ENCODE data around the gene PPP3CA.
A peak's percentile ranks its signal among the peaks of the same experiment; 100 is the strongest.
"Not testable (repeated sequence)": the region's sequence is repeated elsewhere in the genome, so short reads cannot be mapped to it uniquely, and the experiment has no call there.

Gene PPP3CA

GRCh38 chr4:101126059-101126458 is 221.3 kb downstream of the PPP3CA start:
- no peak for FAIRE-seq
- DNase-seq (ENCODE audit: extremely low spot score, insufficient read length, low read depth) = no peak

- FAIRE-seq (no peak), DNase-seq (ENCODE audit: extremely low spot score, insufficient read length, low read depth) (no peak)
Observed at GRCh38 chr4:101125045-101125942, 222.0 kb downstream of the PPP3CA start.

DNA sequence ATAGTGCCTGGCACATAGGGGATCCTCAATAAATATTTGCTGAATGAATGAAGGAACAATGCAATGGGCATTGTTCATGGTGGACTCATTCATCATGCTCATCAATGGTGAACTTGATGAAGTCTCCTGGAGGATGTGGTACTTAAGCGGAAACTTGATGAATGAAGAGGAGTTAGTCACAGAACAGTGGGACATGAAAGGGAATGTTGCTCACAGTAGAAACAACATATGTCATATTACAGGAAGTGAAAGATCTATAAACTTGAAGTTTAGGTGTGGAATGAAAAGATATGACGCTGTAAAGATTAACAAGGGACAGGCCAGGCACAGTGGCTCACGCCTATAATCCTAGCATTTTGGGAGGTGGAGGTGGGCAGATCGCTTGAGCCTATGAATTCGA is 224.1 kb downstream of the PPP3CA start:
- DNase-seq (ENCODE audit: extremely low spot score, insufficient read length, low read depth) (no peak), FAIRE-seq (no peak)

- FAIRE-seq = peak; percentile 45
- DNase-seq (ENCODE audit: extremely low spot score, insufficient read length, low read depth) = no peak
Observed at GRCh38 chr4:101122019-101122418, 225.3 kb downstream of the PPP3CA start.

- FAIRE-seq (no peak), DNase-seq (ENCODE audit: extremely low spot score, insufficient read length, low read depth) (no peak)
Observed at GRCh38 chr4:101119141-101119540, 228.2 kb downstream of the PPP3CA start.

- FAIRE-seq (no peak), DNase-seq (ENCODE audit: extremely low spot score, insufficient read length, low read depth) (no peak)
Observed at GRCh38 chr4:101118617-101119016, 228.7 kb downstream of the PPP3CA start.

DNA sequence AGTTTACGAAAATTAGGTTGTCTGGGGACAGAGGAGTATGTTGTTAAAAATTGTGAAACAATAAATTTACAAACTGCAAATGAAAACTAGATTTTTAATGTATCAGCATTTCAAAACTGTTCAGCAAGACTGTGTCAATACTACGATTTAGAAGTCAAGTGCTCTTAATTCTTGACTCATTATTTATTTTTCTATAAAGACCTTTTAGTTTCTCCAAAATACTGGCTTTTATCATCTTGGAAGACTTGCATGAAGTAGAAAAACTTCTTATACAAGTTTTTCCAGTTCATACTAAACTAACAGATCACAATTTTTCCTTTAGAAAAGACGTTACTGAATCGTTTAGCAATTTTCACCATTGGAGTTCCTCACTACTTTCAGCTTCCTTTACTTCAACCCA is 231.4 kb downstream of the PPP3CA start:
- DNase-seq (ENCODE audit: extremely low spot score, insufficient read length, low read depth) (no peak), FAIRE-seq (no peak)

GRCh38 chr4:101114936-101115372 is 232.4 kb downstream of the PPP3CA start:
- no peak for FAIRE-seq
- DNase-seq (ENCODE audit: extremely low spot score, insufficient read length, low read depth) = no peak

GRCh38 chr4:101104312-101105052 is 242.8 kb downstream of the PPP3CA start:
- peak; percentile 47 for FAIRE-seq

DNA sequence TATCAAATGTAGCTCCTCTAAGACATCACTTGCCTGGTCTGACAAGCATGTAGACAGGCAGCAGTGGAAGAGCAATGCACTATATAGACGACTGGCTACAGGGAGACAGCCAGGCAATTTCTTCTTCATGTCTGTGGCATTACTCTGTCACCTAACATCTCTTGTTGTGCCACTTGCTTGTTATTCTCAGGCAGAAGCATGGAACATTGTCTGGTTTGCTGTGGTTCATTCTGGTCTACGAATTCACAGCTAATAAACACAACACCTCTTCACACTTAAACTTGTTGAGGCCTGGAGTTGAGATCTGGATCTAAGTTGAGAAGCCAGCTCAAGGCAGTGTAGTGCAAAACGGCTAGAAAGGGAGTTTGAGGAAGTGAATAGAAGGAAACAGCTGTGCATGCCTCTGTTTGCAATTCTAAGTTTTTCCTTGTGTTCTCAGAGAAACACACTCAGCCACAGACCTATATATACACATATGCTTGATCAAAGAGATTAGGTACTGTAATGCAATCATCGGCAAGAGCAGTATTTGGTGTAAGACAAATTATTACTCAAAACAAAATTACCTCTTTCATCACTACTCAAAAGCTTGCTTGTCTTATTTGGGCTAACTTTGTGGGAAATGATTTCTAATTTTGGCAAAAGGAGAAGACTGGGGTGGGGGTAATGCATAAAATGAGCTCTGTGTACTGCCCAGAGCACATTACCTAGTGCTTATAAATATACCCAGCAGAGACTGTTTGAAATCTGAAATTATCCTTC is 243.8 kb downstream of the PPP3CA start:
- FAIRE-seq = peak; percentile 84
- DNase-seq (ENCODE audit: extremely low spot score, insufficient read length, low read depth) = peak; percentile 3

More at GRCh38 chr4:101104312-101105052, 242.8 kb downstream of the PPP3CA start:
- DNase-seq (ENCODE audit: extremely low spot score, insufficient read length, low read depth) = no peak

GRCh38 chr4:101102114-101102742 is 245.1 kb downstream of the PPP3CA start:
- DNase-seq (ENCODE audit: extremely low spot score, insufficient read length, low read depth) (no peak), FAIRE-seq (no peak)

DNA sequence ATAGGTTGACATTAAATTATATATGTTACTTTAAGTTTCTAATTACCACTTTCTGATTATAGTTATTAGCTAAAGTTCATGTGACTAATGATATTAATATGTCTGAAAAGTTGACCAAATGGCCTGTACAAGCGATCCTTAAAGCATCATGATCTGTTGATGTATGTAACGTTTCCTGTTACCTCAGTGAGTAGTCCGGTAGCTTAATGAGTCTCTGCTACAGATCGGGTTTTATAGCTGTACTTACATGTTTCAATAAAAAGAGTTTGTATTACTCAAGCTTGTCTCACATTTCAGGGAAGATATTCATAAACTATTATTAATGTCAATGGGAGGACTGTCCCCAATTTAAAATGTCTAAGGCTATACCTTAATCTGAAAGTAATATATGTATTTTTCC is 246.3 kb downstream of the PPP3CA start:
- DNase-seq (ENCODE audit: extremely low spot score, insufficient read length, low read depth) (no peak), FAIRE-seq (peak; percentile 18)

- DNase-seq (ENCODE audit: extremely low spot score, insufficient read length, low read depth) (no peak), FAIRE-seq (no peak)
Observed at GRCh38 chr4:101098666-101099400, 248.5 kb downstream of the PPP3CA start.

GRCh38 chr4:101092609-101093008 is 254.7 kb downstream of the PPP3CA start:
- DNase-seq (ENCODE audit: extremely low spot score, insufficient read length, low read depth); FAIRE-seq: not testable (repeated sequence)

DNA sequence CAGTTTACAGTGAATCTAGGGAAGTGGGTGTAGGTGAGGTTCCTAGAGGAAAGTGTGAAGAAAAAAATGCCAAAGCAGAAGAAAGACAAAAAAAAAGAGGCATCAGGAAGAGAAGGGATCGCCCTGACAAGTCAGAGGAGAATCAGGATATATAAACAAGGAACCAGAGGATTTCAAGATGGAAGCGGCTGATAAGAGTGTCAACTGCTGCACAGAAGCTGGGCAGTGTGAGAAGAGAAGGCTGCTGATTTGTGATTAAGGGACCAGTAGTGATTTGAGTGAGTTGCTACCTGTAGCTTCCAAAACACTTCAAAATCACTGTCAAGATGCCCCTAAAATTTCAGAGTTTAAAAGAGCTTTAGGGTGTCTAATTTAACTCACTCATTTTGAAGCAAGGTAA is 258.2 kb downstream of the PPP3CA start:
- DNase-seq (ENCODE audit: extremely low spot score, insufficient read length, low read depth) (no peak), FAIRE-seq (no peak)

DNA sequence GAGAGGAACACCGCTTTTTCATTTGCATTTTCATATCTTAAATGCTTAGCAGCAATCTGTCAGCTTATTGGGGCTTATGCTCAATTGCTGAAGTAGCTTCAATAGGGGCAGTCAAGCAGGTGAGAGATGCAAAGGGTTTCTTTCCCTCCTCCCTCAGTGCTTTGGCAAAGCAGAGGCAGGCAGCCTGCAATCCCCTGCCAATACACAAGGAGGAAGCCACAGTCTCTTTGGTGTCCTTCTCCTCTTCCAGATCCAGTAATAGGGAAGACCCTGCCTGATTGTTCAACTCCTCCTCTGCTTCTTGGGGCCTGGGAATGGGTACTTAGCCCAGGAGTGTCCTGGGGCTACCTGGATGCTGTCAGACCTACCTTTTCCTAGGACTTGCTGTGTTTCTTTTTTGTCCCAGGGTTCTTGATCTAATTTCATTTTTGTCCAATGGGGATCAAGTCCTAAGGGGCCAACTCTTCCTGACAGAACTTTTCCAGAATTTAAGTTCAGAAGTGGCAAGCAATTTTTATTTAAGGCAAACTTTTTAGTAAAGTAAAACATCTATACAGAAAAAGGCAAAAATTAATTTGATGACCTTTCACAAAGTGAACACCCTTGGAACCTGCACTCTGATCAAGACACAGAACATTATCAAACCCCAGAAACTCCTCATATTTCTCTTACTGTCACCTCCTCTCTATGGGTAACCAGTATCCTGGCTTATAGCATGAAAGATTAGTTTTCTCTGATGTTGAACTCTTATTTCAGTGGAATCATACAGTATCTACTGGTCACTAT is 260.3 kb downstream of the PPP3CA start:
- DNase-seq (ENCODE audit: extremely low spot score, insufficient read length, low read depth) (no peak), FAIRE-seq (no peak)

- DNase-seq (ENCODE audit: extremely low spot score, insufficient read length, low read depth) = no peak
- no peak for FAIRE-seq
Observed at GRCh38 chr4:101083131-101083530, 264.2 kb downstream of the PPP3CA start.

DNA sequence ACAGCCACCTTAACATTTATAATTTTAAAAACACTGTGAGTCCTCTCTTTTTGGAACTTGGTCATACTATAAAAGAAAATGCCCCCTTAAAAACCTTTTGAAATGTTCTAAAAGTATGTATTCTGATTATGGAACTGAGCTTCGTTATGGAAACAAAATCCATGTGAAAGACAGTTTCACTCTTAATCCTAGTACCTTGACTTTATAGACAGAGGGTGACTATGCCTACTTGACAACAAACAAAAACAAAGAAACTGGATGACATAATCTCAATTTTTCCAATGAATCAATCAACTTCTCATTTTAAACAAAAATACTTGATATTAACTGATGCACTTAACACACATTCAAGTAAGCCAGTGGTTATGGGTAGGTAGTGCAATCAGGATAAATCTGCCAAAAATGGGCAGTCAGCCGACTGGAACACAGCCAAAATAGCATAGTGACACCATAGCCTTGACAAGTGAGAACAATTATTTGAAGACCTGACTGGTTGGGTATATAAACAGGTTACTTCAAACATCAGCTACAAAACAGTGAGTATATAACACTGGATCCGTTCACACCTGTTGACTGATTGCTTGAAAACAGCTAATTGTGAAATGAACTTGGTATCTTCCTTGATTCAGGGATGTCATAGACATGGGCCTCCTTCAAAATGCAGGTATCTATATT is 265.5 kb downstream of the PPP3CA start:
- DNase-seq (ENCODE audit: extremely low spot score, insufficient read length, low read depth) (no peak), FAIRE-seq (peak; percentile 24)

Data from GM18507 (cell line).